Activated CD4-positive, alpha-beta T cell treated with anti-CD3 and anti-CD28 coated beads, Interleukin-2, amount 10 ng/mL, durations not matched to agents 24 days and 14 days (primary cell): ENCODE results near the gene HMGXB3. TPM values are rescaled to one million over a fixed set of nuclear protein-coding genes. Genes with fewer than 3 reads are reported as not detected.

Experiments
- DNase-seq: peaks from one replicate; pipeline ENCODE4 v3.0.0; 2022
- H3K27ac Mint-ChIP-seq: one replicate; pipeline ENCODE4 v1.8.0; 2022; ENCODE audit warnings: mild to moderate bottlenecking, mixed read lengths
- H3K27me3 Mint-ChIP-seq: one replicate; pipeline ENCODE4 v1.8.0; 2022; ENCODE audit warnings: mixed read lengths
- H3K36me3 Mint-ChIP-seq: one replicate; pipeline ENCODE4 v1.8.0; 2022; ENCODE audit warnings: low read depth, mild to moderate bottlenecking, mixed read lengths
- H3K4me1 Mint-ChIP-seq: one replicate; pipeline ENCODE4 v1.8.0; 2021; ENCODE audit warnings: mixed read lengths
- H3K4me3 Mint-ChIP-seq: one replicate; pipeline ENCODE4 v1.8.0; 2022; ENCODE audit warnings: mild to moderate bottlenecking, moderate library complexity, mixed read lengths
- H3K9me3 Mint-ChIP-seq: one replicate; pipeline ENCODE4 v1.8.0; 2021; ENCODE audit warnings: mixed read lengths
- intact Hi-C: fragments of 100-400 bp; cut with micrococcal nuclease; formaldehyde crosslinking; loops from one replicate; pipeline ENCODE4 v1.15.1; 2023
- total RNA-seq: library from RNA; stranded (reverse); gene quantifications from 2 replicates; pipeline ENCODE4 v1.2.3, GENCODE V29; 2022

HMGXB3 gene
- total RNA-seq, 1 donor from 2014 or later = 43.1 TPM

DNA sequence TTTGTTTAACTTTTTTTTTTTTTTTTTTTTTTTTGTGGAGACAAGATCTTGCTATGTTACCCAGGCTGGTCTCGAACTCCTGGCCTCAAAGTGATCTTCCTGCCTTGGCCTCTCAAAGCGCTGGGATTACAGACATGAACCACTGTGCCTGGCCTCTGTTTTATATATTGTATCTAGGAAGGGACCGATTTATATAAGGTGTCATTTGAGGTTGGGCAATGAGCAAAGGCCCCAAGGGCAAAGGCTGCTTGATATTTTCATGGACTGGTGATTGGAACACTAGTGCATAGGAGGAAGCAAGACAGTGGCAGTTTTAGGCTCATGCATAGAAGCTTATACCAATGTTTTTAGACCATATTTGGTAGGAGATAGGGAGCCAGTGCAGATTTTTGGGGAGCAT lies 36.8 kb upstream of the HMGXB3 start:
- intact Hi-C loops = loop anchor here (5.0 to 10.0 kb wide), 2 partner anchors 609 to 1581 kb away; partner anchors contain the start of genes FBXO38 and PCYOX1L
- no peak for DNase-seq
- Mint-ChIP-seq H3K36me3 (peaks cover 7% of the 10 kb centered on the region), H3K4me1 (peaks cover 28% of the 10 kb centered on the region), H3K27ac (no peak overlapping the region), H3K27me3 (no peaks in the 10 kb centered on the region), H3K9me3 (peaks cover 5% of the 10 kb centered on the region), H3K4me3 (no peak overlapping the region)

DNA sequence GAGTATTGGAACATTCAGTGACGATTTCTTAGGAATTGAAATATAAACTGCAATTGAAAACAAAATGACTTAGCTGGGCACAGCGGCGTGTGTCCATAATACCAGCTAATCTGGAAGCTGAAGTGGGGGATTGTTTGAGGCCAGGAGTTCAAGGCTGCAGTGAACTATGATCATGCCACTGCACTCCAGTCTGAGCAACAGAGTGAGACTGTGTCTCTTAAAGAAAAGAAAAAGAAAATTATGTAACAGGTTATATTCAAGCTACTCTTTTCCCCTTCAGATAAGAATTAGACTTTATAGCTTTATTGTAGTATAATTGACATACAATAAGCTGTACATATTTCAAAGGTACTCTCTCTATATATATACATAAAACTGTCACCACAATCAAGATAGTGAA lies 33.6 kb upstream of the HMGXB3 start:
- peaks cover 9% of the 10 kb centered on the region for H3K4me1 Mint-ChIP-seq
- no peak overlapping the region for H3K4me3 Mint-ChIP-seq
- no peak overlapping the region for H3K27ac Mint-ChIP-seq
- no peaks in the 10 kb centered on the region for H3K27me3 Mint-ChIP-seq
- DNase-seq = no peak
- intact Hi-C loops = loop anchor here (10.0 kb wide), 1 partner anchor 612 kb away; the partner anchor contains the start of gene PCYOX1L
- no peaks in the 10 kb centered on the region for H3K9me3 Mint-ChIP-seq
- peaks cover 4% of the 10 kb centered on the region for H3K36me3 Mint-ChIP-seq

DNA sequence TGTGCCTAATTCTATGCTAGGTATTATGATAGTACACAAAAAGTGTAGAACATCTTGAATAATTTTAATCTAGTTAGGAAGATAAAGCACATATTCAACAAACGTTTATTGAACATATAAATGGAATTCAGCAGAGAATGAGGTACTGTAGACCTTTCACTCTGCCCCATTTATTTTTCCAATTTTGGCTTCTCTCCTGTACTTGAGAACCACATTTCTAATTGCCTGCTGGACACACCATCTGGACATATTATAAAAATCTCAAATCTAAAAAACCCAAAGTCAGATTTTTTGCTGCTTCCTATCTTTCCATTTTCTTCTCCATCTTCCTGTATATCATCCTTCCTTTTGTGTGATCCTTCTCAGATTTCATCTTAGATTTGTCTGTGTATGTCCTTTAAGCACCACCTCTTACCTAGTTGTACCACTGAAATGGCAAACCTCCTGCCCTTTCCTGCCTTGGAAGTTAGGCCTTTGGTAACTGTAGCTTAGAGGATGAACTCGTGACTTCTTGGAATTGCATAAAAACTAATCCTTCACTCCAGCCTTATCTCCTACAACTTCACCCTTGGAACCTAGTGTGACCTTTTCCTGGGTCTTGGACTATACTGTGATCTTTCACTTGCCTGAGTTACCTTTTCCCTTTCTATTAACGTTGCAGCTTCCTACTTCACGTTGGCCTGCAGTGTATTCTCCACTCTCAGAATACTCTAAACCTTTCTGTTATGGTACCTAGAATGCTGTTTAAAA lies 31.2 kb upstream of the HMGXB3 start:
- intact Hi-C loops = loop anchor here (10.0 kb wide), 1 partner anchor 615 kb away; the partner anchor contains the start of gene PCYOX1L
- no peaks in the 10 kb centered on the region for H3K4me1 Mint-ChIP-seq
- H3K4me3 Mint-ChIP-seq = no peak overlapping the region
- H3K27me3 Mint-ChIP-seq = no peaks in the 10 kb centered on the region
- no peaks in the 10 kb centered on the region for H3K9me3 Mint-ChIP-seq
- no peak for DNase-seq
- H3K36me3 Mint-ChIP-seq = no peaks in the 10 kb centered on the region
- H3K27ac Mint-ChIP-seq = no peak overlapping the region

DNA sequence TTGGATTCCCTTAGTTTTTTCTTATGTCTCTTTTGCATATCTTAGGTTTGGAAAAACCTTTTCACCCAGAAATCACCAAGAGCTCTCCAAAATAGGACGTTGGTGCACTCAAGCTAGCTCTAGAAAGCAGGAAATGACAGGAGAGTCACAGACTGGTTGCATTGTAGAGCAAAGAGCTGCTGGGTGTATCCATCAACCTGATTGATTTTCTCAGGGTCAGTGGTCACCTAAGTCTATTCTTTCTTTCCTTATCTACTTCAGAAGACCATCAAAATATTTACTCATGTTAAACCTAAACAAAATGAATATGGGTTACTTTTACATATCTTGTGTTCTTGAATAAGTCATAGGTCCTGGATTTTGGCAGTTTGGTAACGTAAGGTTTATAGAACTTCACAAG lies 25.1 kb upstream of the HMGXB3 start:
- H3K27me3 Mint-ChIP-seq = no peaks in the 10 kb centered on the region
- H3K4me3 Mint-ChIP-seq = no peak overlapping the region
- no peaks in the 10 kb centered on the region for H3K4me1 Mint-ChIP-seq
- H3K9me3 Mint-ChIP-seq = no peaks in the 10 kb centered on the region
- H3K27ac Mint-ChIP-seq = no peak overlapping the region
- intact Hi-C loops = no loop called here
- H3K36me3 Mint-ChIP-seq = peaks cover 14% of the 10 kb centered on the region
- no peak for DNase-seq

DNA sequence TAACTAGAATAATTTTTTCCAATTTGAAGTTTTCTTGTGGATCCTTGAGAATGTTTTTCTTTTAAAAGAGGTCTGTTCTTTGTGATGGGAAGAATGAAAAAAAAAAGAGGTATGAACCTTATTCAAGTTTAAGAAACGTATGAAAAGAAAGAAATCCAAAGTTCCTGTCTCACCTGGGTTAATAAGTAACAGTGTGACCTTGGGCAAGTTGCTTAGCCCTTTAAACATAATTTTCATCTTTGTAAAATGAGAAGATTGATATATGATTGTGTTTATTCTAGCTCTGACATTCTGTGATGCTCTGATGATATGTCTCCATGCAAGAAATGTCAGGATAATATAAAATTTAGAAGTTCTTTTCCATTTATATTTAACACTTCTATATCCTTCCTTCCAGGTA lies 20.6 kb upstream of the HMGXB3 start:
- no peak overlapping the region for H3K4me3 Mint-ChIP-seq
- H3K9me3 Mint-ChIP-seq = no peaks in the 10 kb centered on the region
- peaks cover 20% of the 10 kb centered on the region for H3K36me3 Mint-ChIP-seq
- no peak overlapping the region for H3K27ac Mint-ChIP-seq
- intact Hi-C loops = no loop called here
- no peak for DNase-seq
- no peaks in the 10 kb centered on the region for H3K4me1 Mint-ChIP-seq
- no peaks in the 10 kb centered on the region for H3K27me3 Mint-ChIP-seq

DNA sequence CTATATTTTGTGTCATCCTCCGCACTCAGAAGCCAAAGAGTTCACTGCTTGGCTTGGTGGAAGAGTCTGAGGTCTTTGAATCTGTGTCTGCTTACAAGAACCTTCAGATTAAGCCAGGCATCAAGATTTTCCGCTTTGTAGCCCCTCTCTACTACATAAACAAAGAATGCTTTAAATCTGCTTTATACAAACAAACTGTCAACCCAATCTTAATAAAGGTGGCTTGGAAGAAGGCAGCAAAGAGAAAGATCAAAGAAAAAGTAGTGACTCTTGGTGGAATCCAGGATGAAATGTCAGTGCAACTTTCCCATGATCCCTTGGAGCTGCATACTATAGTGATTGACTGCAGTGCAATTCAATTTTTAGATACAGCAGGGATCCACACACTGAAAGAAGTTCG lies 19.3 kb upstream of the HMGXB3 start:
- no peaks in the 10 kb centered on the region for H3K9me3 Mint-ChIP-seq
- H3K27me3 Mint-ChIP-seq = no peaks in the 10 kb centered on the region
- H3K27ac Mint-ChIP-seq = no peak overlapping the region
- intact Hi-C loops = no loop called here
- no peak overlapping the region for H3K4me3 Mint-ChIP-seq
- H3K36me3 Mint-ChIP-seq = peaks cover 19% of the 10 kb centered on the region
- H3K4me1 Mint-ChIP-seq = no peaks in the 10 kb centered on the region
- DNase-seq = no peak

DNA sequence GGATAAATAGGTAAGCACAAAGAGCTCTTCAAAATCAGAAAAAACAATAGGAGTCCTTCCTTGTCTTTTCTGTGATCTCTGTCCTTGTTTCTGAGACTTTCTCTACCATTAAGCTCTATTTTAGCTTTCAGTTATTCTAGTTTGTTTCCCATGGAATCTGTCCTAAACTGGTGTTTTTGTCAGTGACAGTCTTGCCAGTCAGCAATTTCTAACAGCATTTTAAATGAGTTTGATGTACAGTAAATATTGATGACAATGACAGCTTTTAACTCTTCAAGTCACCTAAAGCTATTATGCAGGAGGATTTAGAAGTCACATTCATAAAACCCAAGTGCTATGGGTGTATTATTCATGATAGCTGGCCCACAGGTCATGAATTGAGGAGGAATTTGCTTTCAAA lies 18.0 kb upstream of the HMGXB3 start:
- Mint-ChIP-seq H3K4me3 (no peak overlapping the region), H3K27ac (no peak overlapping the region), H3K4me1 (no peaks in the 10 kb centered on the region), H3K27me3 (no peaks in the 10 kb centered on the region), H3K9me3 (no peaks in the 10 kb centered on the region), H3K36me3 (peaks cover 18% of the 10 kb centered on the region)
- intact Hi-C loops = no loop called here
- DNase-seq = no peak

DNA sequence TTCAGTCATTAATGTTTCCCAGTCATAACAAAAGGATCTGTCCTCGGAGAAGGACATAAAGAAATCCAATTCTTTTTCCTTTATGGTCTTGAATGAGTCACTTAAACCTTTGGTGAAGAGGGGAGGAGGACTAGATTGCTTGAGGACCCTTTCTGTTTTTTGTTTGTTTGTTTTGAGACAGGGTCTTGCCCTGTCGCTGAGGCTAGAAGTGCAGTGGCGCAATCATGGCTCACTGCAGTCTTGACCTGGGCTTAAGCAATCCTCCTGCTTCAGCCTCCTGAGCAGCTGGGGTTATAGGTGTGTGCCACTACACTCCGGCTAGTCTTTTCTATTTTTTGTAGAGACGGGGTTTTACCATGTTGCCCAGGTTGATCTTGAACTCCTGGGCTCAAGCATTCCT lies 12.4 kb upstream of the HMGXB3 start:
- H3K27me3 Mint-ChIP-seq = no peaks in the 10 kb centered on the region
- no peak overlapping the region for H3K4me3 Mint-ChIP-seq
- intact Hi-C loops = no loop called here
- no peak for DNase-seq
- no peak overlapping the region for H3K27ac Mint-ChIP-seq
- no peaks in the 10 kb centered on the region for H3K36me3 Mint-ChIP-seq
- H3K9me3 Mint-ChIP-seq = no peaks in the 10 kb centered on the region
- H3K4me1 Mint-ChIP-seq = no peaks in the 10 kb centered on the region

DNA sequence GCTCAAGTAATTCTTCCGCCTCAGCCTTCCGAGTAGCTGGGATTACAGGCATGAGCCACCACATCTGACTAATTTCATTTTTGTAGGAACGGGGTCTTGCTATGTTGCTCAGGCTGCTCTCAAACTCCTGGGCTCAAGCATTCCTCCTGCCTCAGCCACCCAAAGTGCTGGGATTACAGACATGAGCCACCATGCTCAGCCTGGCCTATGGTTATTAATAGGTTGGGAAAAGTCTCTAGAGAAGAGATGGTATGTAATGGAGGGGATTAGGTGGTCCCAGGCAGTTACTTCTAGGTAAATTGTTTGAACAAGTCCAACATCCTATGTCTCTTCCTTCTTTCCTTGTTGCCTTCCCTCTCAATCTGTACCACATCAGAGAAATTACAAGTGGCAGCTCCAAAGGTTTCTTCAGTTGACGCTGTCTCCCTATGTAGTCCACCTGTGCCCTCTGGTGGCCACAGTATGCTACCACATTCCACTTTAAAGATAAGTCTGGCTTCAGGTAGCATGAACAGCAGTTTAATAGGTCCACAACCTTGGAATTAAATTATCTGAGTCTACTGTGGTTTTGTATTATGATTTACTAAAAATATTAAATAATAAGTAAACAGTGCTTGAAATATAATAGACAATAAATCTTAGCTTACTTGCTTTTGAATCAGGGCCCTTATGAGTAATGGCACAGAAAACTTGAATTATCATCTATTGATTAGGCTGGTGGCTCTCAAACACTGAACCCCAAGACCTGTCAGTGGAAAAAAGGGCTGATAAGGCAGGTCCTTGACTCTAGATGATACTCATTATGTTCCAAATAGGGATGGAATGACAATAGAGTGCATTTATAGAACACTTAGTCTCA lies 9.8 kb upstream of the HMGXB3 start:
- H3K27me3 Mint-ChIP-seq = no peaks in the 10 kb centered on the region
- DNase-seq = peak; percentile 89
- H3K36me3 Mint-ChIP-seq = peaks cover 4% of the 10 kb centered on the region
- no peaks in the 10 kb centered on the region for H3K4me1 Mint-ChIP-seq
- no peaks in the 10 kb centered on the region for H3K9me3 Mint-ChIP-seq
- intact Hi-C loops = loop anchor here (1.0 to 2.0 kb wide), 3 partner anchors 30 to 354 kb away; partner anchors contain the start of gene SLC26A2
- no peak overlapping the region for H3K4me3 Mint-ChIP-seq
- no peak overlapping the region for H3K27ac Mint-ChIP-seq

DNA sequence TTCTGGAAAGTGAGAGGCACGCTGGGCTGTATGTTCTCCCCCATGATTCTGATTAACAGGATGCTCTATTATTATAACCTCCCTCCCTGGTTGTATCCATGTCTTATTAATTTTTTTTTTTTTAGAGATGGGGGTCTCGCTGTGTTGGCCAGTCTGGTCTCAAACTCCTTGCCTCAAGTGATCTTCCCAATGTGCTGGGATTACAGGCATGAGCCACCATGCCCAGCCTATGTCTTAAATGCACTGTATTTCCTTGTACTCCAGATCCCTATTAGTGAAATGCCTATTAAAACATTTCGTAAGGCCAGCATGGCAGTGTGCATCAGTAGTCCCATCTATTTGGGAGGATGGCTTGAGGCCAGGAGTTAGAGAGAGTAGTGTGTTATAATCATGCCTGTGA lies 7.1 kb upstream of the HMGXB3 start:
- Mint-ChIP-seq H3K27me3 (no peaks in the 10 kb centered on the region), H3K9me3 (no peaks in the 10 kb centered on the region), H3K27ac (no peak overlapping the region), H3K36me3 (peaks cover 4% of the 10 kb centered on the region), H3K4me3 (no peak overlapping the region), H3K4me1 (no peaks in the 10 kb centered on the region)
- DNase-seq = no peak
- intact Hi-C loops = no loop called here

DNA sequence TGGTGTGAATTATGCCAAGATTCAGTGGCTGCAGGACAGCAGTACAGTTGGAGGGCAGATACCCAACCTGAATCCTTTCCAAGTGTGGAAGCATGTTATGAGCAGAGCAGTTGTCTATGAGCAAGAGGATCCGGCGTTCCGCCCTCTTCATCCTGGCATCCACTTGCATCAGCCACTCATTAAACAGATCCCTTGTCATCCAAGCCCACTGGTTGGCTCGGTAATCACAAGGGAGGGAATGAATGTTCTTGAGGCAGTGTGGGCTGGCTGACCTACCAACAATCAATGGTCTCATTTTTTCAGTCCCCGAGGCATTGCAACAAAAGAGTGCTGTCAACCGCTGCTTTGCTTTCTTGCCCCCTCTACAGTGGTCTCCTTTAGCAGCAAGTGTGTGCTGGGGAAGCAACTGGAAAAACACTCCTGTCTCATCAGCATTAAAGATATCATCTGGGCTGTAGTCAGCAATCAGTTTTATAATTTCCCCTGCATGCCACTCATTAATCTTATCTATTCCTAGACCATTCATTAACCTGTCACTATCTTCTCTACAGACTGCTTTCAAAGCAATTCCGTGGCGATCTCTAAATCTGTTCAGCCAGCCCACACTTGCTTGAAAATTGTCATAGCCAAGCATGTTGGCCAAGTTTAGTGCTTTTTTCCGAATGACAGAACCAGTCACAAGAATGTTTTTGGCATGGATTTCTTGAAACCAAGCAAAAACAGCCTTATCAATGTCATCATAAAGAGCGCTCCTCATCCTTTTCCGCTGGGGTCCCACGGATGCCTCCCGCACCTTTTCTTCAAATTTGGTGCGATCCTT lies 4.9 kb upstream of the HMGXB3 start:
- H3K4me1 Mint-ChIP-seq = peaks cover 14% of the 10 kb centered on the region
- no peak for DNase-seq
- intact Hi-C loops = no loop called here
- no peaks in the 10 kb centered on the region for H3K9me3 Mint-ChIP-seq
- H3K36me3 Mint-ChIP-seq = peaks cover 4% of the 10 kb centered on the region
- H3K27me3 Mint-ChIP-seq = no peaks in the 10 kb centered on the region
- H3K27ac Mint-ChIP-seq = no peak overlapping the region
- H3K4me3 Mint-ChIP-seq = no peak overlapping the region

DNA sequence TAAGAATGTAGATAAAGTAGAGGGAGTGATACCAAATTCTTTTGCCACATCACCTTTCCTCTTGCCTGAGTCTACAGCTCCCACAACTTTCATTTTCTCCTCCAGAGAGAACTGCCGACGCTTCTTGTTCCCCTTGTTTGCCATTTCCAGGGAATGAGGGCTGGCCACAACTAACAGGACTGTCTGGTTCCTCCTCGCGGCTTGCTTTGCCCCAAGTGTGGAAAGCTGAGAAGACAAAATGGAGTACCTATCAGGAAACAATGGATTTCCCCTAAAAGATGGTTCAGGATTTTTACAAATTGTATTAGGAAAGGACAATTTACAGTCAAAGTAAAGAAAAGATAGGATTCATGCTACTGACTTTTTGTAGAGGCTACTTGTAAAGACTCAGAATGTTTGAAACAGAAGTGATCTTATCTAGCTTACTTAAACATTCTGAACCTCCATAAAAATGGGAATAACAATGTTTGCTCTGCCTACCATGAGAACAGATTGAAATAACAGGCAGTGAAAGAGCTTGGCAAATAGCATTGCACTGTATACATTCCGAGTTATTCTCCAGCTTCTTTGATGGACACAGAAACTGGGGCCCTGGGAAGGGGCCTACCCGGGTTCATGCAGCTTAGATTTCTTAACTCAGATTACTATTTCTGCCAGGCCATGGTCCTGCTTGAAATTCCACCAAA lies 4.2 kb upstream of the HMGXB3 start:
- H3K4me3 Mint-ChIP-seq = no peak overlapping the region
- intact Hi-C loops = no loop called here

DNA sequence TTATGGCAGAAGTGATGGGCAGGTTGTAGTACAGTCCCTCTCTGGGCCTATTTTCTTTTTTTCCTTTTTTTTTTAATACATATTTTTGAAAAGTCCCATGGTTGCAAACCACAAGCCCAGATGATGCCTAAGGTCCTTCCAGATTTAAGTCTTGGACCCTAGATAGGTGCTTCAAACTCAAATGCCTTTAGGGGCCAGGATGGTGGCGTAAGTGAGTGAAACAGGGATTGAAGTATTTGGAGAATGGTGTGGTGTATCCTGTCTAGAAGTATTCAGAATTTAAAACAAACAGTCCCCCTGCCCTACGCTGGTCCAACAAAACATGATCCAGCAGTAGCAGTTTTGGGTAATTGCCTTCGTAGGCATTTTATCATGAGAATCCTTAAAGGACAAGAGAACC lies 2.3 kb upstream of the HMGXB3 start:
- no peak overlapping the region for H3K27ac Mint-ChIP-seq
- intact Hi-C loops = no loop called here
- peaks cover 31% of the 10 kb centered on the region for H3K4me1 Mint-ChIP-seq
- DNase-seq = no peak
- H3K4me3 Mint-ChIP-seq = no peak overlapping the region
- H3K36me3 Mint-ChIP-seq = peaks cover 16% of the 10 kb centered on the region
- H3K9me3 Mint-ChIP-seq = no peaks in the 10 kb centered on the region
- H3K27me3 Mint-ChIP-seq = no peaks in the 10 kb centered on the region

More for the DNA sequence above, 4.2 kb upstream of the HMGXB3 start:
- Mint-ChIP-seq H3K9me3 (no peaks in the 10 kb centered on the region), H3K27ac (no peak overlapping the region), H3K27me3 (no peaks in the 10 kb centered on the region), H3K4me1 (peaks cover 14% of the 10 kb centered on the region), H3K36me3 (peaks cover 4% of the 10 kb centered on the region)
- DNase-seq = no peak
